Measurements from ENCODE around the gene WIZ.

DNA sequence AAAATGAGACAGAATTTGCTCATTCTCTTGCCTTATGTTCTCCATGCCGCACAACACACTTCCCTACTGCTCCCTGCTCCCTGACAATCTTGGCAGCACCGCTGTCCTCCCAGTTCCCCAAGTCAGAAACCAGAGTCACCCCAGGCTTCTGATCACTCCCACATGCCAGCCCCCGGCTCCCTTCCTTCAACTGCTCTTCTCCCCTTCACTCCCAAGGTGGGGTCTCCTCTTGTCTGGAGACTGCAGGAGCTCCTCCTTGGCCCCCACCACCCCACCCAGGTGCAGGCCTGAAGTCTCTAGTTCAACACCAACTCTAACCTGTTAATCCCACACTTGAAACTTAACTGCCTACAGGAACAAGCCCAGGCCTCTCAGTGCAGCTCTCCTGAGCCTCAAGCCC is 53.3 kb downstream of the WIZ start:
- TF ChIP-seq, protein P1, sequence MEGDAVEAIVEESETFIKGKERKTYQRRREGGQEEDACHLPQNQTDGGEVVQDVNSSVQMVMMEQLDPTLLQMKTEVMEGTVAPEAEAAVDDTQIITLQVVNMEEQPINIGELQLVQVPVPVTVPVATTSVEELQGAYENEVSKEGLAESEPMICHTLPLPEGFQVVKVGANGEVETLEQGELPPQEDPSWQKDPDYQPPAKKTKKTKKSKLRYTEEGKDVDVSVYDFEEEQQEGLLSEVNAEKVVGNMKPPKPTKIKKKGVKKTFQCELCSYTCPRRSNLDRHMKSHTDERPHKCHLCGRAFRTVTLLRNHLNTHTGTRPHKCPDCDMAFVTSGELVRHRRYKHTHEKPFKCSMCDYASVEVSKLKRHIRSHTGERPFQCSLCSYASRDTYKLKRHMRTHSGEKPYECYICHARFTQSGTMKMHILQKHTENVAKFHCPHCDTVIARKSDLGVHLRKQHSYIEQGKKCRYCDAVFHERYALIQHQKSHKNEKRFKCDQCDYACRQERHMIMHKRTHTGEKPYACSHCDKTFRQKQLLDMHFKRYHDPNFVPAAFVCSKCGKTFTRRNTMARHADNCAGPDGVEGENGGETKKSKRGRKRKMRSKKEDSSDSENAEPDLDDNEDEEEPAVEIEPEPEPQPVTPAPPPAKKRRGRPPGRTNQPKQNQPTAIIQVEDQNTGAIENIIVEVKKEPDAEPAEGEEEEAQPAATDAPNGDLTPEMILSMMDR (IDR thresholded peaks at IDR 0.05): no peak
- no peak for TF ChIP-seq POLR2A (IDR thresholded peaks at IDR 0.05)
